GM21529 (cell line): ENCODE results near the gene SHPK.
A peak's percentile ranks its signal among the peaks of the same experiment; 100 is the strongest.
"Not testable (repeated sequence)": the region's sequence is repeated elsewhere in the genome, so short reads cannot be mapped to it uniquely, and the experiment has no call there.

ENCODE experiments used
- ATAC-seq: cut with Tn5 transposase; IDR thresholded peaks from one replicate; pipeline ENCODE4 v1.9.1; 2021; ENCODE audit not compliant: unreplicated experiment

Gene SHPK

GRCh38 chr17:3590768-3591167 lies 45.3 kb downstream of the SHPK start:
- ATAC-seq, result no peak

- no peak for ATAC-seq
Measured at GRCh38 chr17:3590231-3590630, 45.8 kb downstream of the SHPK start.

- no peak for ATAC-seq
Measured at GRCh38 chr17:3589784-3590183, 46.3 kb downstream of the SHPK start.

- no peak for ATAC-seq
Measured at GRCh38 chr17:3585826-3586225, 50.2 kb downstream of the SHPK start.

- ATAC-seq, result no peak
Measured at GRCh38 chr17:3583456-3583855, 52.6 kb downstream of the SHPK start.

GRCh38 chr17:3582915-3583314 lies 53.1 kb downstream of the SHPK start:
- no peak for ATAC-seq

GRCh38 chr17:3578667-3579066 lies 57.4 kb downstream of the SHPK start:
- ATAC-seq, result not testable (repeated sequence)

- ATAC-seq, result no peak
Measured at GRCh38 chr17:3576970-3577369, 59.1 kb downstream of the SHPK start.

GRCh38 chr17:3575511-3575910 lies 60.5 kb downstream of the SHPK start:
- ATAC-seq, result no peak

- no peak for ATAC-seq
Measured at GRCh38 chr17:3574231-3574630, 61.8 kb downstream of the SHPK start.

- ATAC-seq, result no peak
Measured at GRCh38 chr17:3573246-3574100, 62.6 kb downstream of the SHPK start.

- no peak for ATAC-seq
Measured at GRCh38 chr17:3572231-3572630, 63.8 kb downstream of the SHPK start.

- ATAC-seq, result no peak
Measured at GRCh38 chr17:3571043-3571900, 64.8 kb downstream of the SHPK start.

GRCh38 chr17:3569534-3570137 lies 66.4 kb downstream of the SHPK start:
- no peak for ATAC-seq

- ATAC-seq, result no peak
Measured at GRCh38 chr17:3566551-3566950, 69.5 kb downstream of the SHPK start.

GRCh38 chr17:3565143-3565542 lies 70.9 kb downstream of the SHPK start:
- no peak for ATAC-seq

GRCh38 chr17:3564241-3564640 lies 71.8 kb downstream of the SHPK start:
- ATAC-seq, result not testable (repeated sequence)

- ATAC-seq, result no peak
Measured at GRCh38 chr17:3559270-3559645, 76.8 kb downstream of the SHPK start.

GRCh38 chr17:3558603-3559269 lies 77.3 kb downstream of the SHPK start:
- ATAC-seq, result peak; percentile 74
